Superior temporal gyrus (tissue), 1 donor: ENCODE data around the gene HBD.
"Not testable (repeated sequence)": the region's sequence is repeated elsewhere in the genome, so short reads cannot be mapped to it uniquely, and the experiment has no call there.

Experiments used
- DNase-seq: peaks from one replicate; pipeline ENCODE4 v3.0.0-alpha.2; 2016; ENCODE audit errors: extremely low spot score

HBD gene

GRCh38 chr11:5253440-5253839 lies 19.2 kb upstream of the HBD start:
- not testable (repeated sequence) for DNase-seq

- DNase-seq, result no peak
Measured at GRCh38 chr11:5252919-5253265, 18.6 kb upstream of the HBD start.

- no peak for DNase-seq
Measured at GRCh38 chr11:5252192-5252918, 18.1 kb upstream of the HBD start.

DNA sequence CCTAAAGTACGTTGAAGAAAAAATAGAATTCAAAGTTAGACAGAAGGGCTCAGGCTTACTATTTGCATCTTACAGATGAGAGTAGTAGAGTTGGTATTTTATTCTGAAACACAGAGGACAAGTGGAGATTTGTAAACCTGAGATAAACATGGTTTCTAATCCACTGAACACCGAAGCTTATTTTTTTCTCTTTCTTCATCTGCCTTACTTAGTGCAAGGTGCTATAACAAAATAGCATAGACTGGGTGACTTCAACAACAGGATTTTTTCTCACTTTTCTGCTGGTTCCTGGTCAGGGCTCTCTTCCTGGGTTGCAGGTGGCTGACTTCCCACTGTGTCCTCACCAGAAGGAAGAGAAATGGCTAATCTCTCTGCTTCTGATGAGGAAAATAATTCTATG lies 17.5 kb upstream of the HBD start:
- no peak for DNase-seq

DNA sequence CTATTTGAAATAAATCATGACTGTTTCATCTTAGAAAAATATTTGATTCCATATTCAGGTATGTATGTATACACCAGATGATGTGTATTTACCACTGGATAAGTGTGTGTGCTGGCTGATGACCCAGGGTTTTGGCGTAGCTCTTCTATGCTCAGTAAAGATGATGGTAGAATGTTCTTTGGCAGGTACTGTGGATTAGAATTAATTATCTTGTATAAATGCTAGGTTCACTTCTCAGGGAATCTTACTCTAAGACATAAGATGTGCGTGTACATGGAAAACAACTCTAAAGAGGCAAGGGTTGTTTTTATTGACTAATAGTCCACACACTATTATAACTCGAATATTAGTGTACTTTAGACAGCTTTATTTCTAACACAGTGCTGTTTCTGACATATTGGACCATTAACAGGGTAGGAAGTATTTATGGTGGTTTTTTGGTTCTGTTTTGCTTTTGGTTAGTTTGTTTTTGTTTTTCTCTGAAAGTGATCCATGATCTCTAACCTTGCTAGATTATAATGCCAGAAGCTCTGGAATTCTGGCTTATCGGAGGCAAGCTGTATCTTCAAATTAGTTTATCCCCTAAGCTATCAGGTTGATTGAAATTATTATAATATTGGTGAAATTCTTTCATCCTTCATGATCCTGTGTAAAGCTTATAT lies 16.4 kb upstream of the HBD start:
- DNase-seq, result no peak

GRCh38 chr11:5249807-5250396 lies 15.6 kb upstream of the HBD start, which contains the start of gene HBG1:
Gene HBG1 (minus strand): TSS chr11:5249857. CDS start chr11:5249804, 53 bp downstream.
- DNase-seq, result not testable (repeated sequence)

- not testable (repeated sequence) for DNase-seq
Measured at GRCh38 chr11:5248498-5248897, 14.2 kb upstream of the HBD start.

- no peak for DNase-seq
Measured at GRCh38 chr11:5247472-5248192, 13.3 kb upstream of the HBD start.

- DNase-seq, result no peak
Measured at GRCh38 chr11:5246772-5247471, 12.6 kb upstream of the HBD start.

DNA sequence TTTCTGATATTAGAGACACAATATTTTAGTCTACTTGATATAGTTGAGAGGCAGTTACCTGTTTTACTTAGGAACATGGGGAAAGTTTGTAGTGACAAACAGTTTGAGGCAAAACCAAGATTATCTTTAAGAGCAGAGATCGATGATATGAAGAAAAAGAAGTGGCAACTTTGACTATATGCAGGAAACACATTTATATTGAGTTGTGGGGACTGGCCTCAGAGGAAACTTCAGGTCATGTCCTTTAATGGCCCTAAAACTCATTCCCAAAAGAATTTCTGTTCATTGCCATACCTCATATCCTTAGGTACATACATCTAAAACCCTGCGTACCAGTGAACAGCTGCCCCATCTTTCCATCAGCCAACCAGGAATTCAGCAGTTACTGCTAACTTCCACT lies 10.9 kb upstream of the HBD start:
- no peak for DNase-seq

GRCh38 chr11:5243816-5244180 lies 9.5 kb upstream of the HBD start:
- no peak for DNase-seq

DNA sequence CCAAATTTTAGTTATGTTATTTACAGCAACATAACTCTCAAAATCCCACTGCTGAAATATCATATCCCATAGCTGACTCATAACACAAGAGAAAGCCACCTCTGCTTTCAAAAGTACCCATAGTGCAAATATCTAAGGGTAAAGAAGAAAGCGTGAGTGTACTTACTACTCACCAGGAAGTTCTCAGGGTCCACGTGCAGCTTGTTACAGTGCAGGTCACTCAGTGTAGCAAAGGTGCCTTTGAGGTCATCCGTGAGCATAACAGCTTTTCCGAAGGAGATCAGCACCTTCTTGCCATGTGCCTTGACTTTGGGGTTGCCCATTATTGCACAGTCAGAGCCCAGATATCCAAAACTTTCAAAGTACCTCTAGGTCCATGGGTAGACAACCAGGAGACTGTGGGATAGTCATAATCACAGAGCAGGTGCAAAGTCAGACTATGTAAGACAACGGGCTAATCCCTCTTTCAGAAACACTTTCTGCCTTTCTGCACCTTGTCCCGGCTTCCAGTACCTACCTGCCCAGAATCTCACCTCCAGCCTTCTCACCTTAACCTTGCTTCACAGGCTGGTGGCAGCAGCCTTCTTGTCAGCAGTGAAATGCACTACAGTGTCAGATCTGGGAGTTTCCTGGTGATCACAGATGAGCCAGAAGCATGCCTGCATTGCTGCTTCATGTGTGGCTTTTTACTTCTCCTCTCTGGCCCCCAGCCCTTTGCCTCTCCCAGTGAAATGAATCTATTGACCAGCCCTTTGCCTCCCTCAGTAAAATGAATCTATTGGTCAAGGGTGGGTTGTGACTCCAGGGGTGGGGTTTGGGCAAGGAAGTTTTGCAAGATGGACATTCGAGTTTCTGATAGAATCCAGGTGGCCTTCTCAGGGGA lies 8.9 kb upstream of the HBD start:
- no peak for DNase-seq

DNA sequence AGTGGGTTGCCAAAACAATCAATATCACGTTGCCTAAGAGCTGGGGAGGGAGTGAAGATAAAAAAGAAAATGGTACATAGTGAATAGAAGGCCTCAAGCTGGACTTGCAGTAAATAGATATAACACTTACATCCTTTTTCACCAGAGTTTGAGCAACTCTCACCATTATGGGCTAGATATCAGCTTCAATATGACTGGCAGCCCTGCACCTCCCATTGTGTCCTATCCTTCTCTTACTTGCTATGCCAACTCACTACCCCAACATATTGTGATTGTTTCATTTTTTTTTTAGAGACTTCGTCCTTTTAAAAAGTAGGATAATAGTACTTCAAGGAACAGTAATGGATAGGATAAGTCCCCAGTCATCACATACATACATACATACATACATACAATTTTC lies 7.9 kb upstream of the HBD start:
- no peak for DNase-seq

DNA sequence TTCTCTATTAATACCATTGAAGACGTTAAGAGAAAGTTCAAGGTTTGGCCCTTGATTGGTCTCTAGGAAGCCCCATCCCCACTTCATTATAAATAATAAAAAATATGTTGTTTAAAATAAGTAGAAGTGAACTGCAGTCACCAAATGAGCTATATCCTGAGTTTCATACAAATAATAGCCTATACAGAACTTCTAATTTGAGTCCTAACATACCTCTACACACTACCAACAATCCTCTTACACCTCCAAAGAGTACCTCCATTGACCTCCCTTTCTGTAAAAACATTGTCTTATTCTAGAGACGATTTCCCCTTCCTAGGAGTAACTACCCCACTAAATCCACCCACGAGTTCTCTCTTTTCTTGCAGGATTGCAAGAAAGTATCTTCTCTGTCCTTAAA lies 7.2 kb upstream of the HBD start:
- no peak for DNase-seq

DNA sequence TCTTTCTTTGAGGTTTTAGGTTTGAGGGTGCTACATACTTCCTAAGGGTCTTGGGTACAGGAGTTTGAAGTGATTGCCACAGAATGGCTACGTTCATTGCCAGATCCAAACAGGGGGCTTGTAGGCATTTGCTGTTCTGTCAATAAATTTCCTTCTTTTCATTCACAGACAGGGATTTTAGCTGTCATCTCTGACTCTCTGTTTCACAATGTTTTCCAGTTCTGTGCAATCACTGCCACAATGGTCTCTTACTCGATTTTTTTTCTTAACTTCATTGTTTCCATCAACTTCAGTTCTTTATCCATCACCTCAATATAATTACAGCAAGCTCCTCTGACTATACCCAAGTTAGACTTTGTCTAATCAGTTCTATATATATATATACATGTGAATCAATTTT lies 6.2 kb upstream of the HBD start:
- no peak for DNase-seq

DNA sequence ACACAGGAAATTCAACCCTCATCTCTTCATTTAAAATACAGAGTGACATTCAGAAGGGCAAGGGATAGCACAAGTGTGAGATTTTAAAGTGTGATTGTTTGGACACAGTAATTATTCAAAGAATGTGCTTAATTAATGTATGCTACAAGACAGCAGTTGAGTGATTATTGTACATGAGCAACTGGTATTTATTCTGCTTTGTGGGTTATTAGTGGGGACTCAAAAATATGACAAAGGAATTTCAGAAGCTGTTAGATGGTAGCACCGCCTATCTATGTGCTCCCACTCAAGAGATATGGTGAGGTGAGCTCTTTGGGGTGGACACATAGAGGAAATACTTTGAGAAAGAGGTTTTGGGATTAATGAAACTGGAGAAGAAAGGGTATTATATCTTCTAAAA lies 5.8 kb upstream of the HBD start:
- DNase-seq, result no peak

GRCh38 chr11:5239046-5239445 lies 4.8 kb upstream of the HBD start:
- DNase-seq, result no peak

- DNase-seq, result no peak
Measured at GRCh38 chr11:5238486-5238885, 4.2 kb upstream of the HBD start.

GRCh38 chr11:5237420-5237819 lies 3.1 kb upstream of the HBD start:
- no peak for DNase-seq

DNA sequence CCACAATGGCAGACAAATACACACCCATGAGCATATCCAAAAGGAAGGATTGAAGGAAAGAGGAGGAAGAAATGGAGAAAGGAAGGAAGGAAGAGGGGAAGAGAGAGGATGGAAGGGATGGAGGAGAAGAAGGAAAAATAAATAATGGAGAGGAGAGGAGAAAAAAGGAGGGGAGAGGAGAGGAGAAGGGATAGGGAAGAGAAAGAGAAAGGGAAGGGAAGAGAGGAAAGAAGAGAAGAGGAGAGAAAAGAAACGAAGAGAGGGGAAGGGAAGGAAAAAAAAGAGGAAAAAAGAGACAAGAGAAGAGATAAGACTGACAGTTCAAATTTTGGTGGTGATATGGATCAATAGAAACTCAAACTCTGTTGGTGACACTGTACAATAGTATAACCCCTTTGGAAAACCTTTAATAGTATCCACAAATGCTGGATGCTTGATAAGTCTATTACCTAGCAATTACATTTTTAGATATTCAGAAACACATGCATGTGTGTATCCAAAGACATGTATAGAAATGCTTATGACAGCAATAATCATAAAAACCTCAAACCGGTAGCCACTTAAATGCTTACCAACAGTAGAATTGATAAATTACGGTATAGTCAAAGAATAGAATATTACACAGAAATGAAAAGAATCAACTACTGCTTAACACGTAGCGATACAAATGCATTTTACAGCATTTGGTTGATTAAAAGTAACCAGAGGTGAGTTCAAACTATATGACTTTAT lies 1.2 kb upstream of the HBD start:
- no peak for DNase-seq
